Liver (tissue), 9 donors: ENCODE data around the gene NUS1. TPM values are rescaled to one million over a fixed set of nuclear protein-coding genes. Genes with fewer than 3 reads are reported as not detected.

ENCODE experiments used
- DNase-seq: peaks from one replicate; pipeline ENCODE4 v3.0.0-alpha.2; 2017; ENCODE audit warnings: low spot score
- H3K27ac ChIP-seq, 2 donors: one replicate each; pipeline ENCODE4 v1.7.0; 2013; ENCODE audit warnings: inconsistent platforms in 2 of 2, low read length in 2 of 2, control low read depth in 1 of 2, low read depth in 1 of 2, mild to moderate bottlenecking in 1 of 2
- H3K27me3 ChIP-seq, 4 donors: one replicate each; pipeline versions ENCODE4 v1.6.1 to v1.7.0; 2013; ENCODE audit warnings: low read length in 3 of 4, inconsistent platforms in 1 of 4, mild to moderate bottlenecking in 1 of 4, moderate library complexity in 1 of 4; ENCODE audit not compliant: control insufficient read depth in 4 of 4, insufficient read depth in 4 of 4
- H3K36me3 ChIP-seq, 4 donors: one replicate each; pipeline versions ENCODE4 v1.6.1 to v1.7.0; 2013; ENCODE audit warnings: low read length in 3 of 4, mild to moderate bottlenecking in 3 of 4, low read depth in 1 of 4, moderate library complexity in 1 of 4; ENCODE audit not compliant: control insufficient read depth in 4 of 4, insufficient read depth in 3 of 4
- H3K4me1 ChIP-seq, 4 donors: one replicate each; pipeline versions ENCODE4 v1.6.1 to v1.7.0; 2013; ENCODE audit warnings: low read length in 3 of 4, mild to moderate bottlenecking in 3 of 4, moderate library complexity in 1 of 4; ENCODE audit not compliant: control insufficient read depth in 4 of 4, insufficient read depth in 4 of 4
- H3K4me3 ChIP-seq, 3 donors: one replicate each; pipeline versions ENCODE4 v1.6.1 to v1.7.0; 2013; ENCODE audit warnings: low read length in 3 of 3, control low read depth in 1 of 3, low read depth in 1 of 3, mild to moderate bottlenecking in 1 of 3
- H3K9ac ChIP-seq, 2 donors: one replicate each; pipeline ENCODE4 v1.7.0; 2013; ENCODE audit warnings: low read length in 2 of 2, mild to moderate bottlenecking in 2 of 2, moderate library complexity in 2 of 2, control low read depth in 1 of 2, low read depth in 1 of 2
- H3K9me3 ChIP-seq, 4 donors: one replicate each; pipeline versions ENCODE4 v1.6.1 to v1.7.0; 2013; ENCODE audit warnings: low read length in 3 of 4; ENCODE audit not compliant: control insufficient read depth in 4 of 4
- ATF3 ChIP-seq: IDR thresholded peaks from 2 replicates; pipeline ENCODE4 v1.6.1; 2016; ENCODE audit warnings: antibody characterized with exemption
- CTCF ChIP-seq: fragments of 150-350 bp; IDR thresholded peaks from 2 replicates; pipeline ENCODE4 v1.5.1; 2017; ENCODE audit warnings: improper control_type of control experiment, low read depth, low read length; ENCODE audit not compliant: missing input control
- EGR1 ChIP-seq, 2 donors: IDR thresholded peaks; 2 replicates each; pipeline ENCODE4 v1.6.1; 2016 to 2018; ENCODE audit warnings: antibody characterized with exemption in 2 of 2, low read depth in 2 of 2
- FOXA1 ChIP-seq: IDR thresholded peaks from 2 replicates; pipeline ENCODE4 v1.6.1; 2016; ENCODE audit warnings: antibody characterized with exemption
- HNF4A ChIP-seq, 2 donors: conservative IDR thresholded peaks; 2 replicates each; pipeline ENCODE4 v1.6.1; 2016; ENCODE audit warnings: antibody characterized with exemption in 2 of 2, mild to moderate bottlenecking in 2 of 2
- HNF4G ChIP-seq: IDR thresholded peaks from 2 replicates; pipeline ENCODE4 v1.6.1; 2016; ENCODE audit warnings: antibody characterized with exemption
- MAX ChIP-seq: IDR thresholded peaks from 2 replicates; pipeline ENCODE4 v1.6.1; 2016; ENCODE audit warnings: antibody characterized with exemption
- NR2F2 ChIP-seq: IDR thresholded peaks from 2 replicates; pipeline ENCODE4 v1.6.1; 2016; ENCODE audit warnings: antibody characterized with exemption
- REST ChIP-seq: IDR thresholded peaks from 2 replicates; pipeline ENCODE4 v1.6.1; 2016; ENCODE audit warnings: antibody characterized with exemption, mild to moderate bottlenecking
- SP1 ChIP-seq: IDR thresholded peaks from 2 replicates; pipeline ENCODE4 v1.6.1; 2018; ENCODE audit warnings: antibody characterized with exemption, mild to moderate bottlenecking
- TAF1 ChIP-seq: conservative IDR thresholded peaks from 2 replicates; pipeline ENCODE4 v1.6.1; 2016; ENCODE audit warnings: antibody characterized with exemption, mild to moderate bottlenecking
- ZBTB33 ChIP-seq: IDR thresholded peaks from 2 replicates; pipeline ENCODE4 v1.6.1; 2016; ENCODE audit warnings: antibody characterized with exemption
- whole genome bisulfite sequencing: extraction: QIAGEN DNeasy Blood & Tissue Kit; methylation state at CpG from one replicate; pipeline ENCODE4 v1.1.7; 2013; 5-methylcytosine and 5-hydroxymethylcytosine counted together
- polyA plus RNA-seq, 2 donors: library from polyadenylated mRNA; stranded (reverse) in 1 of 2; unstranded in 1 of 2; fragments of 200-250 nt in 1 of 2; fragments of >200 nt in 1 of 2; fragmentation: Nextera tagmentation in 1 of 2; extraction: Ambion mirVana in 1 of 2; gene quantifications; one replicate each; pipeline versions ENCODE4 v1.2.1 to v1.2.3, GENCODE V29; 2013 to 2015
- total RNA-seq, 2 donors: library from RNA; depleted of rRNA; stranded (reverse); fragments of >200 nt; gene quantifications; one replicate each; pipeline ENCODE4 v1.2.3, GENCODE V29; 2014
- donor health status: healthy.
- donor health status: healthy.
- donor health status: healthy.
- donor health status: healthy.
- donor health status: healthy.

The NUS1 gene
- total and polyA plus RNA-seq, 4 donors: 10.0 to 26.4 (median 19.0) TPM

GRCh38 chr6:117627533-117627932, 47.7 kb upstream of the NUS1 start:
- Histone ChIP-seq H3K4me1 (peaks cover 4 to 8% (median 5%) of the 10 kb centered on the region in 4 donors), H3K27me3 (no peaks in the 10 kb centered on the region), H3K9ac (no peak overlapping the region), H3K27ac (no peak overlapping the region), H3K9me3 (peaks cover 0 to 5% (median under 1%) of the 10 kb centered on the region in 4 donors), H3K4me3 (no peak overlapping the region), H3K36me3 (no peaks in the 10 kb centered on the region)
- DNase-seq: no peak
- TF ChIP-seq NR2F2 (no peak), ZBTB33 (no peak), CTCF (no peak), REST (no peak), TAF1 (no peak), EGR1 (IDR thresholded peaks at IDR 0.05; ENCODE audit: low read depth in 2 of 2) (no peak), HNF4A (conservative IDR thresholded peaks at IDR 0.05) (no peak), HNF4G (no peak), SP1 (no peak)

- WGBS: 54% methylated on average over 1 of the region's 1 CpG
- Histone ChIP-seq H3K36me3 (no peaks in the 10 kb centered on the region), H3K9me3 (peaks cover 0 to 5% (median under 1%) of the 10 kb centered on the region in 4 donors), H3K4me1 (peaks cover 4 to 8% (median 5%) of the 10 kb centered on the region in 4 donors), H3K4me3 (no peak overlapping the region), H3K9ac (no peak overlapping the region), H3K27me3 (no peaks in the 10 kb centered on the region), H3K27ac (no peak overlapping the region)
- no peak for DNase-seq
- TF ChIP-seq HNF4G (no peak), FOXA1 (no peak), ZBTB33 (no peak), TAF1 (no peak), MAX (no peak), ATF3 (no peak)
Observed at GRCh38 chr6:117629119-117629660, 46.1 kb upstream of the NUS1 start.
